ENCODE results near the gene CASP14. TPM values are rescaled to one million over a fixed set of nuclear protein-coding genes. Genes with fewer than 3 reads are reported as not detected.

The CASP14 gene
- total RNA-seq, 6 experiments from 2014 or later: not detected

DNA sequence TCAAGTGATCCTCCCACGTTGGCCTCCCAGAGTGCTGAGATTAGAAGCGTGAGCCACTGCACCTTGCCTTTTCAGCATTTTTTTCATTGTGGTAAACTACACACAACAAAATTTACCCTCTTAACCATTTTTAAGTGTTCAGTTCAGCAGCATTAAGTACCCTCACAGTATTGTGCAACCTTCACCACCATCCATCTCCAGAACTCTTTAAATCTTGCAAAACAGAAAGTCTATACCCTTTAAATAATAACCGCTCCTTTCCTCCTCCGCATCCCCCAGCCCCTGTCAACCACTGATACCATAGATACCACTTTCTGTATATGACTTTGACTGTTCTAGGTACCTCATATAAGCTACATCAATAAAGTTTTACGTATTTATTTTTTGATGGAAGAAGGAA, 20.8 kb upstream of the CASP14 start:
- Histone ChIP-seq H3K27me3 (no peaks in the 10 kb centered on the region), H3K9me3 (no peaks in the 10 kb centered on the region), H3K4me1 (no peaks in the 10 kb centered on the region), H3K4me3 (no peak overlapping the region), H3K27ac (no peak overlapping the region), H3K36me3 (no peaks in the 10 kb centered on the region)
- WGBS (ENCODE audit: insufficient coverage, low coverage, low lambda C conversion rate, missing lambda C conversion rate): 84% methylated on average over 4 of the region's 5 CpGs
- intact Hi-C loops (cut with DNase I): no loop called here
- ATAC-seq: no peak
- no peak for TF ChIP-seq POLR2A (IDR thresholded peaks at IDR 0.05)
- TF ChIP-seq, protein P1, sequence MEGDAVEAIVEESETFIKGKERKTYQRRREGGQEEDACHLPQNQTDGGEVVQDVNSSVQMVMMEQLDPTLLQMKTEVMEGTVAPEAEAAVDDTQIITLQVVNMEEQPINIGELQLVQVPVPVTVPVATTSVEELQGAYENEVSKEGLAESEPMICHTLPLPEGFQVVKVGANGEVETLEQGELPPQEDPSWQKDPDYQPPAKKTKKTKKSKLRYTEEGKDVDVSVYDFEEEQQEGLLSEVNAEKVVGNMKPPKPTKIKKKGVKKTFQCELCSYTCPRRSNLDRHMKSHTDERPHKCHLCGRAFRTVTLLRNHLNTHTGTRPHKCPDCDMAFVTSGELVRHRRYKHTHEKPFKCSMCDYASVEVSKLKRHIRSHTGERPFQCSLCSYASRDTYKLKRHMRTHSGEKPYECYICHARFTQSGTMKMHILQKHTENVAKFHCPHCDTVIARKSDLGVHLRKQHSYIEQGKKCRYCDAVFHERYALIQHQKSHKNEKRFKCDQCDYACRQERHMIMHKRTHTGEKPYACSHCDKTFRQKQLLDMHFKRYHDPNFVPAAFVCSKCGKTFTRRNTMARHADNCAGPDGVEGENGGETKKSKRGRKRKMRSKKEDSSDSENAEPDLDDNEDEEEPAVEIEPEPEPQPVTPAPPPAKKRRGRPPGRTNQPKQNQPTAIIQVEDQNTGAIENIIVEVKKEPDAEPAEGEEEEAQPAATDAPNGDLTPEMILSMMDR (IDR thresholded peaks at IDR 0.05): no peak
- DNase-seq: no peak

DNA sequence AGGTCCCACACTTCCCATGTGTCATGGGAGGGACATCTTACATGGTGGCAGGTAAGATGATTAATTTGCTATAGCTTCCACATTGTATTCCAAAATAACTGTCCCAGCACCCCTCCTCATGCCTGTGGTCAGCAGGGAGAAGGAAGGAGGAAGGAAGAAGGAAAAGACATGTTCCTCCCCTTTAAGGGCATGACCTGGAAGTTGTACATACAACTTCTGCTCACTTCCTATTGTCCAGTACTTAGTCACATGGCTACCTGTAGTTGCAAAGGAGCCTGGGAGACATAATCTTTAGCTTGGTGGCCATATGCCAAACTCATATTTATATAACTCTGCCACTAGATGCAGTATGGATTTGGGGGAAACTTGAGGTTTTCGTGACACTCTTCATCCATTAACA, 17.6 kb upstream of the CASP14 start:
- no peak for ATAC-seq
- WGBS (ENCODE audit: insufficient coverage, low coverage, low lambda C conversion rate, missing lambda C conversion rate): 18% methylated on average over 1 of the region's 1 CpG
- no peaks in the 10 kb centered on the region for H3K36me3 ChIP-seq

DNA sequence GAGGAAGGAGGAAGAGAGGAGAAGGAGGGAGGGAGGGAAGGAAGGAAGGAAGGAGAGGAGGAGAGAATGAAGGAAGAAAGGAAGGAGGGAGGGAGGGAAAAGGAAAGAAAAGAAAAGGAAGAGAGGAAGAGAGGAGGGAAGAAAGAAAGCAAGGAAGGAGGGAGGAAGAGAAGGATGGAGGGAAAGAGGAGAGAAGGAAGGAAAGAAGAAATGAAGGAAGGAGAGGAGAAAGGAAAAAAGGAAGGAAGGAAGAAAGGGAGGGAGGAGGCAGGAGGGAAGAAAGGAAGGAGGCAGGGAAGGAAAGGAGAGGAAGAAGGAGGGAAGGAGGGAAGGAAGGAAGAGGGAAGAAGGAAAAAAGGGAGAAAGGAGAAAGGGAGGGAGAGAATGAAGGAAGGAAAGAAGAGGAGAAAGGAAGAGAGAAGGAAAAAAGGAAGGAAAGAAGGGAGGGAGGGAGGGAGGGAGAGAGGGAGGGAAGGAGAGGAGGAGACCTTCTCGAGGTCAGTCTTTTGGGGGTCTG, 13.4 kb upstream of the CASP14 start:
- Histone ChIP-seq H3K36me3 (no peaks in the 10 kb centered on the region), H3K4me1 (no peaks in the 10 kb centered on the region), H3K27ac (no peak overlapping the region), H3K27me3 (no peaks in the 10 kb centered on the region), H3K4me3 (no peak overlapping the region), H3K9me3 (no peaks in the 10 kb centered on the region)
- 18% methylated on average over 1 of the region's 1 CpG for WGBS (ENCODE audit: insufficient coverage, low coverage, low lambda C conversion rate, missing lambda C conversion rate)
- intact Hi-C loops (cut with DNase I): no loop called here
- ATAC-seq: no peak
- DNase-seq: no peak
- TF ChIP-seq, protein P1 (IDR thresholded peaks at IDR 0.05): no peak
- TF ChIP-seq POLR2A (IDR thresholded peaks at IDR 0.05): no peak

More for the DNA sequence above, 17.6 kb upstream of the CASP14 start:
- Histone ChIP-seq H3K4me1 (no peaks in the 10 kb centered on the region), H3K27ac (no peak overlapping the region), H3K9me3 (no peaks in the 10 kb centered on the region), H3K4me3 (no peak overlapping the region), H3K27me3 (no peaks in the 10 kb centered on the region)
- intact Hi-C loops (cut with DNase I): no loop called here
- DNase-seq: no peak
- TF ChIP-seq, protein P1 (IDR thresholded peaks at IDR 0.05): no peak
- TF ChIP-seq POLR2A (IDR thresholded peaks at IDR 0.05): no peak

DNA sequence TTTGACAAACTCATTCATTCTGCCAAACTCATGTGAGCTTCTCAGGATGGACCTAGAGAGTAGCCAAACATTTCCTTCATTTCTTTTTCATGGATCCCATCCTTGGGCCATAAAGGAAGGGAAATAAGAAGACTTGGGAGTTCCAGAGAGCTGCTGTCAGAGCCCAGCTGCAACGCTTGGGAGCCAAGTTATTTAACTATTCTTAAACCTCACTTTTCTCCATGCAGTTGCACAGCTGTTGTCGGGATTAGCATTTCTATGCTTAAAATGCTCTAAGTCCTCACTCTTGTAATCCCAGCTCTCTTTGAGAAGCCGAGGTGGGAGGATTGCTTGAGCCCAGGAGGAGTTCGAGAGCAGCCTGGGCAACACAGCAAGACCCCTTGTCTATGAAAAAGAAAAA, 11.7 kb upstream of the CASP14 start:
- TF ChIP-seq, protein P1 (IDR thresholded peaks at IDR 0.05): no peak
- TF ChIP-seq POLR2A (IDR thresholded peaks at IDR 0.05): no peak
- Histone ChIP-seq H3K27me3 (no peaks in the 10 kb centered on the region), H3K4me1 (no peaks in the 10 kb centered on the region), H3K27ac (no peak overlapping the region), H3K36me3 (no peaks in the 10 kb centered on the region), H3K4me3 (no peak overlapping the region), H3K9me3 (no peaks in the 10 kb centered on the region)
- ATAC-seq (no peak), DNase-seq (no peak)
- intact Hi-C loops (cut with DNase I): no loop called here
- WGBS (ENCODE audit: insufficient coverage, low coverage, low lambda C conversion rate, missing lambda C conversion rate): 22% methylated on average over 4 of the region's 4 CpGs

DNA sequence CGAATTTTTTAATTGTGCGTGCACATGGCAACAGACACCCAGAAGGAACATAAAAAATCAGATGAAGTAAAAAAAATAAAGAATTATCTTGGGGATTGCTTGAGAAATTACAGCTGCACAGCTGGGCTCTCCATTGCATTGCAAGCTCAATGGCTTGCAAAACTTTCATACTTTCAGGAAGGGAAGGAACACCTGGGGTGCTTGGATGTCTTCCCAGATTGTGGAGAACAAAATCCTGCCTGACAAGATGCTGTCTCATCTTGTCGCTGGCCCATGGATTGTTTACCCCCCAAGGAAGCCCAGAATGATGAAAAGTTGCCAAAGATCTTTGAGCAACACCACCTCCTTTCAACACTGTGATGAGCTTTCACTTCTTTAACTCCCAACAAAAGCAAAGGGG, 11.0 kb upstream of the CASP14 start:
- H3K27ac ChIP-seq: no peak overlapping the region
- H3K4me1 ChIP-seq: no peaks in the 10 kb centered on the region
- no peaks in the 10 kb centered on the region for H3K9me3 ChIP-seq
- TF ChIP-seq, protein P1 (IDR thresholded peaks at IDR 0.05): no peak
- TF ChIP-seq POLR2A (IDR thresholded peaks at IDR 0.05): no peak
- DNase-seq (no peak), ATAC-seq (no peak)
- H3K4me3 ChIP-seq: no peak overlapping the region
- WGBS (ENCODE audit: insufficient coverage, low coverage, low lambda C conversion rate, missing lambda C conversion rate): 32% methylated on average over 3 of the region's 3 CpGs
- H3K36me3 ChIP-seq: no peaks in the 10 kb centered on the region
- H3K27me3 ChIP-seq: no peaks in the 10 kb centered on the region
- intact Hi-C loops (cut with DNase I): no loop called here

Data from right lobe of liver (tissue), 6 donors.